Activated T-cell treated with anti-CD3 and anti-CD28 coated beads, Interleukin-2, amount 50 U/mL, for 1 hour (primary cell): ENCODE data around the gene ENTPD8.

Experiments
- DNase-seq: peaks from one replicate; pipeline ENCODE4 v3.0.0-alpha.2; 2020

ENTPD8 gene, protein sequence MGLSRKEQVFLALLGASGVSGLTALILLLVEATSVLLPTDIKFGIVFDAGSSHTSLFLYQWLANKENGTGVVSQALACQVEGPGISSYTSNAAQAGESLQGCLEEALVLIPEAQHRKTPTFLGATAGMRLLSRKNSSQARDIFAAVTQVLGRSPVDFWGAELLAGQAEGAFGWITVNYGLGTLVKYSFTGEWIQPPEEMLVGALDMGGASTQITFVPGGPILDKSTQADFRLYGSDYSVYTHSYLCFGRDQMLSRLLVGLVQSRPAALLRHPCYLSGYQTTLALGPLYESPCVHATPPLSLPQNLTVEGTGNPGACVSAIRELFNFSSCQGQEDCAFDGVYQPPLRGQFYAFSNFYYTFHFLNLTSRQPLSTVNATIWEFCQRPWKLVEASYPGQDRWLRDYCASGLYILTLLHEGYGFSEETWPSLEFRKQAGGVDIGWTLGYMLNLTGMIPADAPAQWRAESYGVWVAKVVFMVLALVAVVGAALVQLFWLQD

DNA sequence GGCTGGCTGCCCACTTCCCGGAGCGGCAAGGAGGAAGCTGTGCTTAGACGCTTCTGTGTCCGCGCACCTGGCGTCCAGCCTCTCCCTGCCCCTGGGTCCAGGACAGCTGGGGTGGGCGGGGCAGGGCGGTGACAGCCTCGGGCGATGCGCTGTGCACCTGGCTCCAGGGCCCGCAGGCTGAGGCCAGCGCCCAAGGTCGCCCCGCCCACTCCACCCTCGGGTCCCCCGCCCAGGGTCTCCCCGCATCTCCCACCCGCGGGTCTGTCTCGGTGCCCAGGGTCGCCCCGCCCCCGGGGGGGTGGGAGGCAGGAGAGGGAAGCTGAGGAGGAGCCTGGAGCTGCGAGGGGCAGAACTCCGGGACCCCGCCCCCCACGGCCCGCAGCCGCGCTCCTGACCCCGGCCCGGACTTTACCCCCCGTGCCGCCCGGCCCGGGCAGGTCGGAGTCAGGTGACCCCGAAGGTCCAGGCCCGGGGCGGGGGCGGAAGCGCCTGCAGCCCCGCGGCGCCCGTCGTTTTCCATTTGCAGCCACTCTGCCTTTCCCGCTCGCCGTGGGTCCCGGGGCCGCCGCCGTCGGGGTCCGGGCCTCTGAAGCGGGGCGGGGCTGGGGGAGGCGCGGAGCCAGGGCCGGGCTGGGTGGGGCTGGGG is at the start of gene ENTPD8:
TSS of gene ENTPD8 (minus strand) at position 69 of the 646 bp plus-strand sequence. CDS start 3,072 bp downstream, outside the sequence.
- no peak for DNase-seq

DNA sequence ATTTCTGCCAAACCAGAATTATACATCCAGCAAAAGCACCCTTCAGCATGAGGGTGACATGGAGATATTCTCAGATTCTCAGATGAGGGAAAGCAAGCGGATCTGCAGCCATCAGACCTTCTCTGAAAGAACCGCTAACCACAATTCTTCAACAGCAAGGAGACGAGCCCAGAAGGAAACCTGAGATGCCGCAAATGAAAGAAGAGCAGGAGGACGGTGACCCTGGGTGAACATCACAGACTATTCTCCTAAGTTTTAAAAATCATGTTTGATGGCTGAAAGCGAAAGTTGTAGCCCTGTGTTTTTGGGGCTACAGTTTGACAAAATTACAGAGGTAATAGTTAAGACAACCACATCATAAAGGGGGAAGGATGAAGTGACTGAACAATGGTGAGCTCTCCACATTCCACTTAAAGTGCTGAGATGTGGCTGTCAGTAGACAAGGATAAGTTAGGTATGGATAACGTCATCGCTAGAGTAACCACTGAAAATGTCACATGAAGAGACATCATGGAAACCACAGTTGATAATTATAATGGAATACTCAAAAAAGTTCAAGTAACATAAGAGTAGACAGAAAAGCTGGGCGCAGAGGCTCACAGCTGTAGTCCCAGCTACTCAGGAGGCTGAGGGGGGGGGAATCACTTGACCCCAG is 49.5 kb upstream of the ENTPD8 start:
- DNase-seq, result no peak

DNA sequence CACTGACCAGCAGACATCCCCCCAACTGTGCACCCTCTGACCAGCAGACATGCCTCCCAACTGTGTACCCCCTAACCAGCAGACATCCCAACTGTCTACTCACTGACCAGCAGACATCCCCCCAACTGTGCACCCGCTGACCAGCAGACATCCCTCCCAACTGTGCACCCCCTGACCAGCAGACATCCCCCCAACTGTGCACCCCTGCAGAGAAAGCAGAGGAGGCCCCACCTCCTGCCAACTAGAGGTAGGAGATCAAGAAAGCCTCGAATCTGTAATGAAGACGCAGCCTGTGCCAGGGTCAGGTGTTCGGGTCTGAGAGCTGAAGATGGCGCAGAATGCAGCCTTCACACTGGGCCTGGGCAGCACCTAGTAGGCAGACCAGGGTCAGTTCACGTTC is 47.7 kb upstream of the ENTPD8 start:
- DNase-seq, result no peak

DNA sequence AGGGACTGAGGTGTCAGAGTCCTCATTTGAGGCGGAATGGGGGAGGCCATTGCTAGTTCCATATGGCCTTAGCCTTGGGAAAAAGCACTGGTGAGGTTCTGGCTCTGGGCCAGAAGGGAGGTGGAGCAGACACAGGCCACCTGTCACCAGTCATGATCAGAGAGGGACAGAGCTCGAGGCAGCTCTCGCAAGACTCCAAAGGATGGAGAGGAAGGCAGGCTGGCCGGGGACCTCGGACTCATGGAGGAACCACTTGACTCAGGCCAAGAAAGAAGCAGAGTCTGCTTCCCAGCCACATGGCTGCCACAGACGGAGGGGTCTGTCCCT is 47.1 kb upstream of the ENTPD8 start:
- no peak for DNase-seq

DNA sequence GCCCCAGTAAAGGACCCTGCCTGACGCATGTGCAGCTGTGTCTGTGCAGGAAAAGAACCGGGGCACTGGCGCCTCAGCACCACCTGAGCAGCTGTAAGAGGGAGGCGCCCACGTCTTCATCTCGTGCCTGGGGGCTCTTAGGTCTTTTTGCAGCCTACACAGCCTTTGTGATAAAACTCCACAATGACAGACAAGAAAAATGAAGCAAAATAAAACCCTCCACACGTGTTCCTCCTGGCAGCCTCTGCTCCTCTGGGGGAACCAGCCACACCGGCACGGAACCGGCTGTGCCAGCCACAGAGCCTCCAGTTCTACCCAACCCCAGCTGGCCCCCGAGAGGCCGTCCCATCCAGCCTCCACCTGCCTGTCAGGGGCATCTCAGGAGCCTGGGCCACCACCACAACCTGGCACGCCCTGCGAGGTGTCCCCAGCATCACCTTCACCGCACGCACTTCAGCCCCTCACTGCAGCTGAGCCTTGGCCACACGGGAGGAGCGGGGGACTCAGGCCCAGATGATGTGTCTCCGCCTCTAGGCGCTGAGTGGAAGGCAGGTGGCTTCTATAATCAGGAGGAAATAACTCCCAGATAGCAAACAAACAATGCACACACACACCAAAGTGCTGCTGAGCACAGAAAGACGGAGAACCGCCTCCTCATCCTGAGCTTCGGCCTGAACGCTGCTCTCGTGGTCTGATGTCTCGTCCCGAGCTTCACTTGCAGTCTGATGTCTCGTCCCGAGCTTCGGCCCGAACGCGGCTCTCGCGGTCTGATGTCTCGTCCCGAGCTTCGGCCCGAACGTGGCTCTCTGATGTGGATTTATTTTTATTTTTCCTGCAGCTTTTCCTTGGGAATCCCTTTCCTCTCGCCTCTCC is 46.5 kb upstream of the ENTPD8 start:
- DNase-seq, result no peak

DNA sequence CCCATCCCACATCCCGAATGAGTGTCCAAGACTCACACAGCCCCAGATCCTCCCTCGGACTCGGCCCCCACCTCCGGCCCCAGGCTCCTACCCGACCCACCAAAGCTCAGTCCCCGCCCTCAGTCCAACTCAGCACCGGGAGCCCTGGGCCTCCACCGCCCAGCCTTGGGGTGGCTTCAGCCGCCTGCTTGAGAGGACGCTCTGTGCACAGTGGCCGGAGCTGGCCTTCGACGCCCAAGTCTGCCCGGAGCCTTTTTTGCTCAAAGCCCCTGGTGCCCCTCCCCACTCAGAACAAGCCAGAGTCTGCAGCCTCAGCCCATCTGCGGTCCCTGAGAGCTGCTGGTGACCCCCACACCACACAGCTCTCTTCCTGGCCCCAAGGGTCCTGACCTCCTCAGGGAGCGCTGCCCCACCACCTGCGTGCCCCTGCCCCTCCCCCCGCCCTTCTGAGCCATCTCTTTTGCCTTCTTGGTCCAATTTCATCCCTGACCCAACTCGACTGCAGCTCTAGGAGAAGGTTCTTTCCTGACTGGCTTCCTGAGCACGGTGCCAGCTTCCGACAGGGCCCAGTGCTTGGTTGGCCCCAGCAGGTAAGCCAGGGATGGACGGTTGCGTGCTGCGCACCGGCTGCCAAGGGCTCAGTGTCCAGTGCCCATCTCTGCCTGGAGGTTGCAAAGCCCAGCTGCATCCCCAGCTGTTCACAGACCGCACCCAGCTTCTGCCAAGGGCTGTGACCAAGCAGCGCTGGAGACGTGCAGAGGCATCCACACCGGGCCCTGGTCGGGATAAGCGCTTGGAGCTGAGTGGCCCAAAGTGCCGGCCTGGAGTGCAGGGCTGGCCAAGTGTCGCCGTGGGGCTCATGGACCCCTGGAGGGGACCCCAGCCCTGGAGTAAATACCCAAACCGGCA is 45.6 kb upstream of the ENTPD8 start:
- DNase-seq, result no peak

DNA sequence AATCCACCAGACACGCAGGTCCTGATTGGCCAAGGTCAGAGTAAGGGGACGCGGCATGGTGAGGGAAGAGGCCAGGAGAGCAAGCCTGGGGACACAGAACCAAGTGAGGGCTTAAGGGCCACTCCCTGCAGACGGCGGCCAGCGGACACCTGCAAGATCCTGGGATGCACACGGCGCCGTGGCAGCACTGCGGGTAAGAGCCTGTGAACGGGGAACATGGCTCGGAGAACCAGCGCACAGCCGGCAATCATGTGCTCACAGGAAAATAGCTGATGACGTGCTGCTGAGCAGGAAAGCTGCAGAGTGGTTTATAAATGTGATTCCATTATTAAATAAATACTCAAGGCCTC is 45.0 kb upstream of the ENTPD8 start:
- no peak for DNase-seq

DNA sequence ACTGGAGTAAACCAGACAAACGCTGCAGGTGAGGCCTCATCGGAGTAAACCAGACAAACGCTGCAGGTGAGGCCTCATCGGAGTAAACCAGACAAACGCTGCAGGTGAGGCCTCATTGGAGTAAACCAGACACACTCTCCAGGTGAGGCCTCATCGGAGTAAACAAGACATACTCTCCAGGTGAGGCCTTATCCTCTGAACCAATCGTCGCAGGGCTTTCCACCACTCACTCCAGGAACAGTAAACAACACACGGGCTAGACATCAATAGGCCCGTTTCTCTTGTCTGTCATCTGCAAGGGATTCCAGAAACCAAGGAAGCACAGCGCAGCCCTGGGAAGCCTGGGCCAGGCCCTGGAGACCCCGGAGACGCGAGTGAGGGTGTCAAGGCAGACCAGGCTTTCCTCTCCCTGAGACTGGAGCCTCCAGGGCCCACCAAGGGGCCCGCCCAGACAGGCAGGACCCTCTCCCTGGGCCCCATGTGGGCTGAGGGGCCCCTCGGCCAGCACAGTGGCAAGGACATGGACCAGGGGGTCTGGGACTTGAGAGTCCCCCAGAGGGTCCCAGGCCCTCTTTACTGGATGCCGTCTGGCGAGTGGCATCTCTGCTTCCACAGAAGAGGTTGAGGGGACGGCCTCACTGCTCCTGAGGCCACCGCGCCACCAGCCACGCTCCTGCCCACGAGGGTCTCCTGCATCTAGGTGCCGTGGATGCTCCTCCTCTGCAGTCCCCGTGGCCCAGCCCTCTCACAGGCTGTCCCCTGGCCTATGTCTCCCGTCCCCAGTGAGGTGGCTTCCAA is 44.4 kb upstream of the ENTPD8 start:
- DNase-seq, result no peak

DNA sequence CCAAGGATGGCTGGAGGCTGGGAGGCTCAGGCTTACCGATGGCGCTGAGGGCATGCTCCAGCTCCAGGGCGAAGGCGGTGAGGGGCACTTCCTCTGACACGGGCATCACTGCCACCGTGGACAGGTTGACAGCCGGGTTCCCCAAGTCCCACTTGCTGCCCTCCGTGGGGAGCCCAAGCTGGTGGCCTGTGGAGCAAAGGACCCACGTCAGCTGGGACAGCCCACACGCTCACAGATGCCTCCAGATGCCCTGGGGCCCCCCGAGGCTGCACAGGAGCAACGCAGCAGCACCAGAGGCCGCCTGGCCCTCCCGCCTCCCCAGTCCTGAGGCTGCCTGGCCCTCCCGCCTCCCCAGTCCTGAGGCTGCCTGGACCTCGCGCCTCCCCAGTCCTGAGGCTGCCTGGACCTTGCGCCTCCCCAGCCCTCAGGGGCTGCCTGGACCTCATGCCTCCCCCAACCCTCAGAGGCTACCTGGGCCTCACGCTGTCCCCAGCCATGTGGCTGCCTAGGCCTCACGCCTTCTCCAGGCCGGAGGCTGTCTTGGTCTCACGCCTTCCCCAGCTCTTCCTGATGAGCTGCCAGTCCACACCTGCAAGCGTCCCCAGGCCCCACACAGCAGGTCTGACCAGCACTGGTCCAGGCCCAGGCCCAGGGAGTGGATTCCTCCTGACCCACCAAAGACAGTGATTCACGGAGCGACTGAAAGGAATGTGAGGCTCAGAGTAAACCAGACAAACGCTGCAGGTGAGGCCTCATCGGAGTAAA is 43.6 kb upstream of the ENTPD8 start:
- no peak for DNase-seq

DNA sequence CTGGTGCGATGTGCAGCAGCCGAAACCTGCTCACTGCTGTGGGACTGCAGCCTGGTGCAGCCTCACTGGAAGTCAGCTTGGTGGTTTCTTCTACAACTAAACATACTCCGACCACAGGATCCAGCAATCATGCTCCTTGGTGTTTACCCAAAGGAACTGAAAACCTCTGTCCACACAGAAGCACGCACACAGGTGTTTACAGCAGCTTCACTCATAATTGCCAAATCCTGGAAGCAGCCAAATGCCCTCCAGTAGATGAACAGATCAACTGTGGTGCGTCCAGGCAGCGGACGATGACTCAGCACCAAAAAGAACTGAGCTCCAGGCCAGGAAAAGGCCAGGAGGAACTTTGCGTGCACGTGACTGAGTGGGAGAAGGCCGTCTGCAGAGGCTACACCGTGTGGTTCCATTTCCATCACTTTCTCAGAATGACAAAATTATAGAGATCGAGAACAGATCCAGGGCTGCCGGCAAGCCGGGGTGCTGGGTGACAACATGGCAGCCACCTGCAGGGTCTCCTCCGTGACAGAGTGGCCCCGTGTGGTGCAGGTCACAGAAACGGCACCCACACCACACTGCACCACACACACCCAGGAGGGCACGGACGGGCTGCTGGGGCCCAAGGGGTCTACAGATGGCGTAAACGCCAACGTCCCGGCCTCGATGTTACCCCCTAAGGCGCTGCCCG is 41.1 kb upstream of the ENTPD8 start:
- DNase-seq, result no peak

DNA sequence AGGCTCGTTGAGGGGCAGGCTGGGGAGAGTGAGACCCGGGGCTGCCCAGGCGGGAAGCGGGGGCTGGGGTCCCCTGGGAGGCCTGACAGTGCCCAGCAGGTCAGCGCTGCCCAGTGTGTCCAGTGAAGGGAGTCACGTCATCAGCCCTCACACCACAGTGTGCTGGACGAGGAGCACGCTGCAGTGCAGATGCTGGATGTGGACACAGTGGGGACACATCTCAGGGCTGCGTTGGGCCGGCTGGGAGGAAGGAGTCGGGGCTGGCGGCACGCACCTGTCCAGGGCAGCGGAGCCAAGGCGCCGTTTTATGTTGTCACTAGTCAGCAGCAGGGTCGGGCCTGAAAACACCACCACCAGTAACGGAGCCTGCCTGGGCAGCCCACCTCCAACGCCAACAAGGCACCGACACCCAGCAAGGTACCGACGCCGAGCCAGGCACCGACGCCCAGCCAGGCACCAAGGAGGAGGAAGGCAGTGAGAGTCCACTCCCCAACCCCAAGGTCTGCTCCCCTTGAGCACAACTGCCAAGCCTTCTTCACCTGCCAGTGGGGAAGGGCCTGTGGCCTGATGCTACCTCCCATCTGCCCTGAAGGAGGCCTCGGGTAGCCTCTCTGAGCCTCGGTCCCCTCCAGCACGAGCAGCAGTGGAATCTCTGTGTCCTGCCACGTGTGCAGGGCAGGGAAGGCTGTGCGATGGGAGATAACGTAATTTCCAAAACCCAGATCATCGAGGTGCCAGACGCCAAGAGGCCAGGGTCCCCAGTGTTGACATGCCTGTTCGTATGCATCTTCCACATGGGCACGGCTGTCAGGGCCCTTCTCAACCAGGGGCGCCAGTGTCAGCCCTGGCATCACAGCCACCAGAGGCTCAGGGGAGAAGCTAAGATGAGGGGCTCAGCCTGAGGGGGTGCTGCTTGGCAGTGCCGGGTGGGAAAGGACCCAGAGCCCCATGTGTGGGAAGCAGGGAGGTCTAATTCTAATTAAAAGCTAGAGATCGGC is 39.8 kb upstream of the ENTPD8 start:
- no peak for DNase-seq

DNA sequence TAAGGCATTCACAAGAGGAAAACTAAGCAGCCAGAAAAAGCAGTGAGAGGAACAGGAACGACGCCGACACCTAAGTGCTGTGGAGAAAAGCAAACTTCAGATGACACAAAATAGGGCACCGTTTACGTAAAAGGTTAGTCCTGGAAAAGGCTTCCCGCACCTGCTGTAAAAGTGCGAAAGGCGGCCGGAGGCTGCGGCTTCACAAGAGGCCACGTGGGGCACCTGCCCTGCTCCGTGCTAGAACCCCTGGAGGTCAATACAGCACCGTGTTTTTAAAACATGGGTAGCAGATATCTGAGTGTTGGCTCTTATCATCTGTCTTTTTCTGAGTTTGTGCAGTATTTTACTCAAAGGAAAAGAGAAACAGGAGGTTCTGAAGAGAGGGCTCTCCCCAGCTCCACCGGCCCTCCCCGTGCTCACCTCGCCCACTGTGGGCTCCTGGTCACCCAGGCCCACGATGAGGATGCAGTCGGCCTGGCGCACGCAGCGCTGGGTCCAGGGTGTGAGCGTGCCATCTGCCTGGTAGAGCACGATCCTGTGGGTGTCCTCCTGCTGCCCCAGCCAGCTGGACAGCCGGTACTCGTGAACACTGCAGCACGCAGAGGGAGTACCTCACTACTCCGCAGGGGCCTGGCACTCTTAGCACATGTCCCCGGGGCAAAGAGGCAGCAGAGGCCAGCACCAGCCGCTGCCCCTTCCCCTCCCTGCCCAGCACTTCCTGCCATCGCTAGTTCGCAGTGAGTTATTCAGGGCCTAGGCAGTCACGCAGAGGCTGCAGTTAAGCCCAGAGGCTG is 38.9 kb upstream of the ENTPD8 start:
- DNase-seq, result no peak

DNA sequence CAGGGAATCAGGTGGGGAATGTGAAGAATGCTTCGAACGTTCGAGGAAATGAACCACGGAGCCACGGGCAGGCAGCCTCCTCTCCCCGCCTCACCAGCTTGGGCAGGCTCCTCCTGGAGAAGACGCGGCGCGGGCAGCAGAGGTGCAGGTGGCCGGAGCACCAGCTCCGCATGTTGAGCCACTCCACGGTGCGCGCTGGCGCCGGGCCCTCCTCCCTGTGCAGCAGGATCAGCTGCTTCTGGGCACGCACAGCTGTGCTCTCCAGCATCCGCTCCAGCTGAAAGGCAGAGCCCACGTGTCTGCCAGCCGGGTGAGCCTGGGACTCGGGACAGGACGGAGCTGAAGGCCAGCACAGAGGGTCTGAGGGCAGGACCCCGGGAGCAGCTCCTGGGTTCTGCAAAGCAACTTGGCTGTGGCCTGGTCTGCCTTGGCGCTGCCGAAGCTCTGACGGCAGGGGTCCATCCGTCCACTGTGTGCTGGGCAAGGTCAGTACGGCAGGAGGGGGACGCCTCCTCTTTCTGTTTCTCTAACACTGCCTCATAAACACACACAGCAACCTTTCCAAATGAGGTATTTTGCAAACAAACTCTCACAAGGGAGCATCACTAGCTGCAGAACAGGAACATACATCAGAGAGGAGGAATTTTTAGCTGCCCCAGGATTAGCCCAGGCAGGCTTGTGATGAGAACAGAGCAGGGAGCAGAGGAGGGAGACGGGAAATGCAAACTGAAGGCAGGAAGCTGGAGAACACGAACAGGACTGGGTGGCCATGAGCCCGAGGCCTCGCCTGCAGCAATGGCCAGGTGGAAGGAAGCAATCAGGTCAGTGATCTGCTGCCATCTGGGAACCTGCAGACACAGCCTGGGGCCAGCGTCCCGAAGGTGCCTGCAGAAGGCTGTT is 38.1 kb upstream of the ENTPD8 start:
- no peak for DNase-seq

DNA sequence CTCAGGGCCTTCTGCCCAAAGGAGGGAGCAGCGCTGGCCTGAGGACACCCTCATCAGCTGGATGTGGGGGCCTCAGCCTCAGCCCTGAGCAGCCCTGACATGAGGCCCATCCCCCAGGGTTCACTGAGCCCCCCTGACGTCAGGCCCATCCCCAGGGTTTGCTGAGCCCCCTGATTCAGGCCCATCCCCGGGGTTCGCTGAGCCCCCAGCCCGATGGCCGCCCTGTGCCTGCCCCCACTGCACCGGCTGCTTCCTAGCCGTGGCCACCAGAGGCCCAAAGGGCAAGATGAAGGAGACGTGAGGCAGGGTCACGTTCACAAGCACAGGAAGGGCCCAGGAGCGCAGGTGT is 37.4 kb upstream of the ENTPD8 start:
- no peak for DNase-seq

DNA sequence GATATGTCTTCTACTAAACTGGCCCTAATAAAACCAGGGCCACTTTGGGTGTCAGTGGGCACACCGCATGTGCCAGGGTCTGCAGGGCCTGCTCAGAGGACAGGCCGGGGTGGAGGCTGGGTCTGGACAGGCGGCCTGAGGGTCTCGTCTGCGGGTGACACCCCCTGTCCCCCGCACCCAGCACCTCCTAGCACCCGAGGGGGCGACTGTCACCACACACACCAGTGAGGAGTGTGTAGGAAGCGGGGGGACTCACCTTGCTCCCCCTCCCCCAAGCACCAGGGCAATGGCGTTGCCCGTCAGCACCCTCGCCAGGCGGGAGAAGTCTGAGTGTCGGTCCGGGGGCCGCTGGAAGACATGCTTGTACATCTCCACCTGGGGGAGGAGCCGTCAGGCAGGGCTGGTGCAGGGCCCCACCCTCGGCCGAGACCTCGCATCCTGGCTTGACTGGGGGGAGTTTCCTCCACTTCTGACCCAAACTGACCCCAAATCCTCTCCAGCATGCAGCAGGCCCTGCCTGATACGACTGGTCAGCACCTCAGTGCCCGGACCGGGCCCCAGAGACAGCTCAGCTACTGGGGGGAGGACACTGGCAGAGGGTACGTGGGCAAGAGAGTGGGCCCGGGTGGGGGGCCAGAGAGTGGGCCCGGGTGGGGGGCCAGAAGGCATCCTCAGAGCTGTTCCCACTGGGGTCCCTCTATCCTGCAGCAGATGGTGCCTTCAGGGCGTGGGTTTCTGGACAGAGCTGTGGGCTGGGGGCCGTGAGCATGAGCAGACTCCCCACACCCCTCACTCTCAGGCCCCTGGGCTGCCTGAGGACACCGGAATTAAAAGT is 36.8 kb upstream of the ENTPD8 start:
- no peak for DNase-seq

DNA sequence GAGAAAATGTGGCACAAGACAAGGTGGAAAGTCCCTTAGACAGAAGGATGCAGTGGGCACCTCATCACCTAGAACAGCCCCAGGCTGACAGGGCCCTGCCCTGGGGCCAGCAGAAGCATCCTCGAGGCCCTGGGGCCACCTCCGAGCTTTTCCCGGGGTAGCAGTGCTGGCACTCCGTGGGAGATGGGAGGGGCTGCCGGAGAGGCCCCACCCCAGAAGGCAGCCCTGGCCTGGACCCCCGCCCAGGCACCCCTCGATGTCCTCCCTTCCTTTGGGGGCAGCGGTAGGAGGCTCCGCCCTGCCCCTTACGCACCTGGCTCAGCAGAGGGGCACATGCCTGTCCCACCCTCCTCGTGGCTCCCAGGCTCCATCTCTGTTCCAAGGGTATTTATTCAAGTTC is 35.7 kb upstream of the ENTPD8 start:
- no peak for DNase-seq
